ENCODE data around the gene GBX1.

- TF ChIP-seq CTCF (IDR thresholded peaks at IDR 0.05; ENCODE audit: low read depth, low read length) (no peak), POLR2A (IDR thresholded peaks at IDR 0.05; ENCODE audit: extremely low read depth, insufficient read length) (no peak)
These were observed 19.3 kb upstream of the GBX1 start, which contains the start of gene ASB10 for GRCh38 chr7:151186640-151187408.
